Stimulated activated CD8-positive, alpha-beta memory T cell treated with anti-CD3 and anti-CD28 coated beads, Interleukin-12 subunit alpha, Interleukin-12 subunit beta, amount 100 ng/mL, for 1 hour (primary cell): ENCODE results near the gene C1QTNF12.

Source experiments
- DNase-seq: peaks from one replicate; pipeline ENCODE4 v3.0.0-alpha.2; 2020; ENCODE audit warnings: low read depth

Gene C1QTNF12

GRCh38 chr1:1240822-1241587 lies 5.5 kb downstream of the C1QTNF12 start:
- DNase-seq = no peak

GRCh38 chr1:1240348-1240732 lies 6.2 kb downstream of the C1QTNF12 start:
- no peak for DNase-seq

- no peak for DNase-seq
Observed at GRCh38 chr1:1239614-1240347, 6.7 kb downstream of the C1QTNF12 start.

- DNase-seq = no peak
Observed at GRCh38 chr1:1239227-1239613, 7.3 kb downstream of the C1QTNF12 start.

GRCh38 chr1:1238702-1239178 lies 7.8 kb downstream of the C1QTNF12 start:
- DNase-seq = no peak

- DNase-seq = no peak
Observed at GRCh38 chr1:1237874-1238701, 8.4 kb downstream of the C1QTNF12 start.

GRCh38 chr1:1236945-1237873 lies 9.3 kb downstream of the C1QTNF12 start:
- no peak for DNase-seq

GRCh38 chr1:1236176-1236763 lies 10.3 kb downstream of the C1QTNF12 start:
- DNase-seq = no peak

- no peak for DNase-seq
Observed at GRCh38 chr1:1235016-1235744, 11.3 kb downstream of the C1QTNF12 start.

GRCh38 chr1:1234180-1234808 lies 12.2 kb downstream of the C1QTNF12 start:
- DNase-seq = no peak

- DNase-seq = no peak
Observed at GRCh38 chr1:1233567-1233892, 13.0 kb downstream of the C1QTNF12 start.

- no peak for DNase-seq
Observed at GRCh38 chr1:1232796-1233566, 13.5 kb downstream of the C1QTNF12 start.

- DNase-seq = no peak
Observed at GRCh38 chr1:1232208-1232795, 14.2 kb downstream of the C1QTNF12 start, which contains the start of gene B3GALT6. TSS of gene B3GALT6 (plus strand) at chr1:1232237. CDS start at chr1:1232279, 42 bp downstream.

- DNase-seq = peak; percentile 95
Observed at GRCh38 chr1:1231400-1232207, 14.9 kb downstream of the C1QTNF12 start, which contains the start of gene SDF4. TSS of gene SDF4 (minus strand) at chr1:1232001. CDS start at chr1:1228772, 3,229 bp downstream.

GRCh38 chr1:1230656-1231399 lies 15.7 kb downstream of the C1QTNF12 start:
- no peak for DNase-seq

GRCh38 chr1:1229770-1230169 lies 16.8 kb downstream of the C1QTNF12 start:
- DNase-seq = no peak
